NT2/D1 (cell line): ENCODE data around the gene RBBP4.
"Not testable (repeated sequence)": the region's sequence is repeated elsewhere in the genome, so short reads cannot be mapped to it uniquely, and the experiment has no call there.

Source experiments
- DNase-seq: peaks from one replicate; pipeline ENCODE4 v3.0.0-alpha.2; 2011; ENCODE audit warnings: low read depth, low spot score
- H3K27me3 ChIP-seq: 2 replicates; pipeline ENCODE4 v1.6.0; 2011; ENCODE audit warnings: mild to moderate bottlenecking; ENCODE audit not compliant: insufficient read length, insufficient read depth
- H3K36me3 ChIP-seq: 2 replicates; pipeline ENCODE4 v1.6.1; 2011; ENCODE audit warnings: mild to moderate bottlenecking, low read length, mixed read lengths; ENCODE audit not compliant: insufficient read depth, insufficient read length
- H3K4me1 ChIP-seq: 2 replicates; pipeline ENCODE4 v1.5.1; 2011; ENCODE audit not compliant: insufficient read depth, insufficient read length
- H3K4me3 ChIP-seq: 2 replicates; pipeline ENCODE4 v1.5.1; 2011; ENCODE audit warnings: low read depth; ENCODE audit not compliant: insufficient read length
- H3K9ac ChIP-seq: 2 replicates; pipeline ENCODE4 v1.6.0; 2011; ENCODE audit warnings: low read depth; ENCODE audit not compliant: insufficient read length
- H3K9me3 ChIP-seq: 2 replicates; pipeline ENCODE4 v1.5.1; 2011; ENCODE audit warnings: mild to moderate bottlenecking, low read length; ENCODE audit not compliant: insufficient read depth
- SUZ12 ChIP-seq: IDR thresholded peaks from 2 replicates; pipeline ENCODE4 v1.6.1; 2011; ENCODE audit not compliant: insufficient read length, insufficient read depth; ENCODE audit errors: extremely low read depth
- YY1 ChIP-seq: IDR thresholded peaks from 2 replicates; pipeline ENCODE4 v1.6.1; 2011; ENCODE audit not compliant: insufficient read length, insufficient read depth
- ZNF274 ChIP-seq: IDR thresholded peaks from 2 replicates; pipeline ENCODE4 v1.6.1; 2011; ENCODE audit warnings: mild to moderate bottlenecking, low read depth, low read length

Gene RBBP4

DNA sequence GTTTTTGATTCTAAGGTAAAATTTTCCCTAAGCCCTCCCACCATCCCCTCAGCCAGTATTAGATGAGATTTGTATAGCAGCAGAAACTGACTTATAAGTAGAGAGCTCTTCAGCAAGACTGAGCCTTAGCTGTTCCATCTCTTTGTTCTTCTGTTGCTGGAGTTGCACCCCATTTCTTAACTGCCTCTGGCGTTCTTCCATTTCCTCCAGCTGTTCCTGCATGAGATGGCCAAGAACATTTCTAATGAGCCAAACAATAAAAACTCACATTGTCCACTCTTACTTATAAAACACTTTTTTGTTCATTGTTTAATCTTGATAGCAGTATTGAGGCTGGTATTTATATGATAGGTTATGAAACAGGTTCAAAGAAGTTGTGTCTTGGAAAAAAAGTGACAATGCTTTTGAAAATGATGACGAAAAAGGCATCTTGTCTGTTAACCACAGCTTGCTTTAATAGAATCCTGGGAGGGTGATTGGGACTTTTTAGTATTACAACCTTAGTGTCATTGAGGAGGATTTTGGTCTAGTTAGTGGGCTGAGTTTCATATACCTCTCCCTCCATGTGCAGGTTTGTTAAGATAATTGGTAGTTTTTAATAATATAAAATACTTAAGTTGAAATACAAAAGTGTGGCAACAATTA lies 33.3 kb downstream of the RBBP4 start:
- H3K36me3 ChIP-seq = peaks cover 72% of the 10 kb centered on the region
- DNase-seq = no peak
- no peaks in the 10 kb centered on the region for H3K4me1 ChIP-seq

DNA sequence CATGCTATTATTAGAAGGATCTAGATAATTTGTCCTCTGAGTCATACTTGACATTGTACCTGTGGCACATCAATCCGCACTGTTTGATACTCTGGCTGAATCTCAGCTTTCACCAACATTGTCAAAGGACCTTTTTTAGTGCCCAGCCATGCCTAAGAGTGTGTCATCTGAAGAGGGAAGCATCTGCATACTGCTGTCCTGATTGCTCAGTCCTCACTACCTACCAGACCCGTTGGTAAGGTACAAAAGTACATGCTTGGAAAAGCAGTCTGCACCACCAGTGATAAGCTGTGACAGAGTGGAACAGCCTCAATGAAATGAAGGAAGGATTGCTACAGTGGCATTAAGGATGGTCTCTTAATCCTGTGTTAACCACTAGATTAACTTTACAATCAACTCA lies 34.5 kb downstream of the RBBP4 start:
- Histone ChIP-seq H3K4me3 (no peak overlapping the region), H3K9me3 (no peaks in the 10 kb centered on the region), H3K27me3 (no peaks in the 10 kb centered on the region), H3K36me3 (peaks cover 62% of the 10 kb centered on the region), H3K9ac (no peak overlapping the region), H3K4me1 (no peaks in the 10 kb centered on the region)
- TF ChIP-seq ZNF274 = no peak
- TF ChIP-seq YY1 = no peak
- TF ChIP-seq SUZ12 = no peak
- DNase-seq = no peak

More for the DNA sequence above, 33.3 kb downstream of the RBBP4 start:
- Histone ChIP-seq H3K9me3 (no peaks in the 10 kb centered on the region), H3K27me3 (no peaks in the 10 kb centered on the region), H3K4me3 (no peak overlapping the region), H3K9ac (no peak overlapping the region)
- TF ChIP-seq SUZ12 (no peak), YY1 (no peak), ZNF274 (no peak)

- Histone ChIP-seq H3K27me3 (no peaks in the 10 kb centered on the region), H3K9ac (no peak overlapping the region), H3K9me3 (no peaks in the 10 kb centered on the region), H3K36me3 (peaks cover 53% of the 10 kb centered on the region), H3K4me3 (no peak overlapping the region), H3K4me1 (no peaks in the 10 kb centered on the region)
- DNase-seq = no peak
- TF ChIP-seq ZNF274 = no peak
- no peak for TF ChIP-seq SUZ12
- no peak for TF ChIP-seq YY1
These were observed 35.4 kb downstream of the RBBP4 start for GRCh38 chr1:32686387-32686786.

- DNase-seq = no peak
- Histone ChIP-seq H3K9me3 (no peaks in the 10 kb centered on the region), H3K27me3 (no peaks in the 10 kb centered on the region), H3K4me3 (no peak overlapping the region), H3K4me1 (peaks cover 8% of the 10 kb centered on the region), H3K36me3 (peaks cover 26% of the 10 kb centered on the region), H3K9ac (no peak overlapping the region)
- TF ChIP-seq SUZ12 (no peak), ZNF274 (no peak), YY1 (no peak)
These were observed 42.6 kb downstream of the RBBP4 start for GRCh38 chr1:32693455-32694174.

DNA sequence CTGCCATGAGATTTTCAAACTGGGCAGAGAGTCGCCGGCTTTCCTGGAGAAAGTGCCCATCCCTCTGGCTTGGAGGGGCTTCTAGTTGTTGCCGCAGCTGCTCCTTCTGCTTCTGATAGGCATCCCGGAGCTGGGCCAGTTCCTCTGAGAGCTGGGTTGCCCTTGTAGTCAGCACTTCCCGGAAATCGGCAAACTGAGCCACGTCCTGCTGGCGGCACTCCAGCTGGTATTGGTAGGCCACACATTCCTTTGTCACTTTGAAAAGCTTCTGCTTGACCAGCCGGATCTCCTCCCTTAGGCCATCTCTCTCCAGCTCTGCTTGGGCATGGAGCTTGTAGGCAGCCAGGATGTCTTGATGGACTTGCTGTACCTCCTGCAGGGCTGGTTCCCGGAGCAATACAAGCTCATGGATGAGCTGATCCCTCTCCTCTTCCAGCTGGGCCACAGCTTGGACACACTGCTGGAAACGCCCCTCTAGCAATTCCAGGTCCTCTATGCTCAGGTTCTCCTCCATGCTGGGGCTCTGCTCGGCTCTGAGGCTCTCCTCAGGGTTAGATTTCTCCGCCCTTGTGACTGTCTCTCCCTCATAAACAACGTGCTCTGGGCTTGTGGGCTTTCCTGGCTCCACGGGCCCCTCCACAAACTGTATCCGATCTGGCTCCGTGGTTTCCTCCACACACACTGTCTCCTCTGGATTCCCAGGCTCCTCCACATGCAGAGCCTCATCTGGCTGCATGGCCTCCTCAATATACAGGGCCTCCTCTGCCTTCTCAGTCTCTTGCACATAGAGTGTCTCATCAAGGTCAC lies 44.3 kb downstream of the RBBP4 start:
- H3K4me3 ChIP-seq = no peak overlapping the region
- no peak for DNase-seq
- H3K9ac ChIP-seq = no peak overlapping the region
- TF ChIP-seq SUZ12 (no peak), ZNF274 (no peak), YY1 (no peak)
- H3K9me3 ChIP-seq = no peaks in the 10 kb centered on the region
- peaks cover 8% of the 10 kb centered on the region for H3K4me1 ChIP-seq
- no peaks in the 10 kb centered on the region for H3K27me3 ChIP-seq
- peaks cover 26% of the 10 kb centered on the region for H3K36me3 ChIP-seq

- peaks cover 26% of the 10 kb centered on the region for H3K36me3 ChIP-seq
- DNase-seq = no peak
- H3K27me3 ChIP-seq = no peaks in the 10 kb centered on the region
- no peak overlapping the region for H3K4me3 ChIP-seq
- no peak overlapping the region for H3K9ac ChIP-seq
- peaks cover 8% of the 10 kb centered on the region for H3K4me1 ChIP-seq
- no peaks in the 10 kb centered on the region for H3K9me3 ChIP-seq
- TF ChIP-seq ZNF274 (no peak), YY1 (no peak), SUZ12 (no peak)
These were observed 45.0 kb downstream of the RBBP4 start for GRCh38 chr1:32696041-32696440.

- H3K36me3 ChIP-seq = peaks cover 26% of the 10 kb centered on the region
- not testable (repeated sequence) for H3K4me3 ChIP-seq, H3K9ac ChIP-seq, H3K27me3 ChIP-seq, H3K9me3 ChIP-seq, DNase-seq
- peaks cover 16% of the 10 kb centered on the region for H3K4me1 ChIP-seq
These were observed 46.0 kb downstream of the RBBP4 start for GRCh38 chr1:32696996-32697395.
